HG03378 (cell line): ENCODE data around the gene NDN.

ENCODE experiments used
- ATAC-seq: cut with Tn5 transposase; IDR thresholded peaks from one replicate; pipeline ENCODE4 v1.9.1; 2021; ENCODE audit warnings: mild to moderate bottlenecking, moderate library complexity; ENCODE audit not compliant: unreplicated experiment

Gene NDN

GRCh38 chr15:23642413-23643044 is 44.6 kb downstream of the NDN start:
- no peak for ATAC-seq
